ENCODE results near the gene PPP1R14C.

PPP1R14C gene

DNA sequence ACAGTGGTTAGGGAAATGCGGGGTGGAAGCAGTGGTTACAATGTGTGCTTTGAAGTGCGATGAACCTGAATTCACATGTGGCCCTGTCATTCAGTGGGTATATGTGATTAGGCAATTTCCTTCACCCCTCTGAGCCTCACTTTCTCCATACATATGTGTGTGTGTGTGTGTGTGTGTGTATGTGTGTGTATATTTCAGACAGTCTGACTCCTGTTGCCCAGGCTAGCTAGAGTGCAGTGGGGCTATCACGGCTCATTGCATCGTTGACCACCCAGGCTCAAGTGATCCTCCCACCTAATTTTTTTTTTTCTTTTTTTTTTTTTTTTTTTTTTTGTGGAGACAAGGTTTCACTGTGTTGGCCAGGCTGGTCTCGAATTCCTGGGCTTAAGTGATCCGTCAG, 6.3 kb downstream of the PPP1R14C start:
- H3K36me3 ChIP-seq (ENCODE audit: control insufficient read depth, insufficient read depth, low read length), result no peaks in the 10 kb centered on the region
- H3K27ac ChIP-seq (ENCODE audit: insufficient read depth, low read length, poor library complexity, severe bottlenecking), result no peak overlapping the region
- DNase-seq, result no peak
- H3K9me3 ChIP-seq (ENCODE audit: control insufficient read depth, low read length), result no peaks in the 10 kb centered on the region
- H3K27me3 ChIP-seq (replicated peaks; ENCODE audit: control insufficient read depth, insufficient read depth, low read length, poor library complexity, severe bottlenecking), result peaks cover 2% of the 10 kb centered on the region
- no peaks in the 10 kb centered on the region for H3K4me1 ChIP-seq (ENCODE audit: control insufficient read depth, insufficient read depth, low read length, poor library complexity, severe bottlenecking)
- no peak overlapping the region for H3K4me3 ChIP-seq (ENCODE audit: insufficient read depth, low read depth, low read length, poor library complexity, severe bottlenecking)

- no peak overlapping the region for H3K27ac ChIP-seq (ENCODE audit: insufficient read depth, low read length, poor library complexity, severe bottlenecking)
- H3K27me3 ChIP-seq (replicated peaks; ENCODE audit: control insufficient read depth, insufficient read depth, low read length, poor library complexity, severe bottlenecking), result peaks cover 4% of the 10 kb centered on the region
- no peaks in the 10 kb centered on the region for H3K9me3 ChIP-seq (ENCODE audit: control insufficient read depth, low read length)
- H3K36me3 ChIP-seq (ENCODE audit: control insufficient read depth, insufficient read depth, low read length), result no peaks in the 10 kb centered on the region
- H3K4me1 ChIP-seq (ENCODE audit: control insufficient read depth, insufficient read depth, low read length, poor library complexity, severe bottlenecking), result no peaks in the 10 kb centered on the region
- DNase-seq, result no peak
- no peak overlapping the region for H3K4me3 ChIP-seq (ENCODE audit: insufficient read depth, low read depth, low read length, poor library complexity, severe bottlenecking)
Observed at GRCh38 chr6:150150458-150150820, 7.6 kb downstream of the PPP1R14C start.

DNA sequence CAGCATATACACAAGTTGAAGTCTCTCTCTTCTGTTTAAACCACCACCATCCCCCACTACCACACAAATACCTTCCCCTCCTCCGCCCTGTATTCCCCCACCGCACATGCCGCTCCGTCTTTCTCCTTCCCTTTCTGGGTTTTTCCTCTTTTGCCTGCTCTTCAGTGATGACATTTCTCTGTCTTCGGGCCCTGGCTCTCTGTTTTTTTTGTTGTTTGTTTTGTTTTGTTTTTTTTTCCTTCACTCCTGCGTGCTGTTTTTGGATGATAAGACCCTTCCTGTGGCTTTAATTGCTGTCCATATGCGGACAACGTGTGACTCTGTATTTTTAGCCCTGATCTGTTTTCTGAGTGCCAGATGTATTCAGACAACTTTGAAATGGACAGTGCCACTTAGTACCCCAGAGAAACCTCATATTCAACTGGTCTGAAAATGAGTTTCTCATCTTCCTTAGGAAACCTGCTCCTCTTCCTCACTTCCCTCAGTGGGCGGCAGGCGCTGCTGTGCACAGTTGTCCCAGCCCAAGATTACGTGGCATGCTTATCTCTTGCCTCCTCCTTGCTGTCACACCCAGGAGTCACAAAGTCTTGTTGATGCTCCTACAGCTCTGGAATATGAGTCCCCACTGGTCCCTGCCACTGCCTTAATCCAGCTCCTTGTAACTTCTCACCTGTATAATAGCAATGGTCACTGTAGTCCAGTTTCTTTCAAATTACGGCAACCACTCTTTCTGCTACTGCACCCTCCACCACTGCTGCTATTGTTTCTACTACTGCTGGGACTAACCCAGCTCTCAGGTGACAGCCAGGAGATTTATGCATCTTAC, 8.2 kb downstream of the PPP1R14C start:
- Histone ChIP-seq H3K4me1 (ENCODE audit: control insufficient read depth, insufficient read depth, low read length, poor library complexity, severe bottlenecking) (no peaks in the 10 kb centered on the region), H3K27ac (ENCODE audit: insufficient read depth, low read length, poor library complexity, severe bottlenecking) (no peak overlapping the region), H3K27me3 (replicated peaks; ENCODE audit: control insufficient read depth, insufficient read depth, low read length, poor library complexity, severe bottlenecking) (peaks cover 4% of the 10 kb centered on the region), H3K36me3 (ENCODE audit: control insufficient read depth, insufficient read depth, low read length) (no peaks in the 10 kb centered on the region), H3K4me3 (ENCODE audit: insufficient read depth, low read depth, low read length, poor library complexity, severe bottlenecking) (no peak overlapping the region), H3K9me3 (ENCODE audit: control insufficient read depth, low read length) (no peaks in the 10 kb centered on the region)
- no peak for DNase-seq

GRCh38 chr6:150152891-150153876, 10.3 kb downstream of the PPP1R14C start:
- Histone ChIP-seq H3K36me3 (ENCODE audit: control insufficient read depth, insufficient read depth, low read length) (no peaks in the 10 kb centered on the region), H3K4me3 (ENCODE audit: insufficient read depth, low read depth, low read length, poor library complexity, severe bottlenecking) (no peak overlapping the region), H3K9me3 (ENCODE audit: control insufficient read depth, low read length) (no peaks in the 10 kb centered on the region), H3K27me3 (replicated peaks; ENCODE audit: control insufficient read depth, insufficient read depth, low read length, poor library complexity, severe bottlenecking) (peaks cover 4% of the 10 kb centered on the region), H3K4me1 (ENCODE audit: control insufficient read depth, insufficient read depth, low read length, poor library complexity, severe bottlenecking) (no peaks in the 10 kb centered on the region), H3K27ac (ENCODE audit: insufficient read depth, low read length, poor library complexity, severe bottlenecking) (no peak overlapping the region)
- DNase-seq, result no peak

DNA sequence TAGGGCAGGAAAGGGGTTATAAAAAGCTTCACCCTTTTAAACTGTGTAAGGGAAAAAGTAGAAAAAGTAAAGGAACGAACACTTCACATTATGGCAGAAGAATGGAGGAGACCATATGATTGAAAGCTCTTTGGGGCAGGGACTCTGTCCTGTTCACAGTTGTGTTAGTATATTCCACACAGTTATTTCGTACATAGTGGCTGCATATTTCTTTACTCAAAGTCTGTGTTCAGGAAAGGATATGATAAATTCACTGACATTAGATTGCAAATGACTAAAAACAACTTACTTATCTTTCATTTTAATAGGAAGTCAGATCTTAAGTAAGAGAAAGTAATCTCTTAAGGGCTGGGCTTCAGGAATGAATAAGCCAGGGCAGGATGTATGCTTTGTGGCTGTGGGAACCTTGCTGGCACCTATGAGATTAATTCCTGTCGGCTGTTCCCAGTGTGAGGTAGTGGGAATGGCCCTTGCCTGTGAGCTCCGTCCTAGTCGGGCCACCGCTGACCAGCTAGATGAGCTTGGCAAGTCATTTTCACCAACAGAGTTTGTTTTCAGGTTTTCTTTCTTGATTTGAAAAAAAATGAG, 11.2 kb downstream of the PPP1R14C start:
- H3K4me3 ChIP-seq (ENCODE audit: insufficient read depth, low read depth, low read length, poor library complexity, severe bottlenecking), result no peak overlapping the region
- no peak overlapping the region for H3K27ac ChIP-seq (ENCODE audit: insufficient read depth, low read length, poor library complexity, severe bottlenecking)
- peaks cover 4% of the 10 kb centered on the region for H3K27me3 ChIP-seq (replicated peaks; ENCODE audit: control insufficient read depth, insufficient read depth, low read length, poor library complexity, severe bottlenecking)
- no peak for DNase-seq
- H3K4me1 ChIP-seq (ENCODE audit: control insufficient read depth, insufficient read depth, low read length, poor library complexity, severe bottlenecking), result no peaks in the 10 kb centered on the region
- no peaks in the 10 kb centered on the region for H3K9me3 ChIP-seq (ENCODE audit: control insufficient read depth, low read length)
- no peaks in the 10 kb centered on the region for H3K36me3 ChIP-seq (ENCODE audit: control insufficient read depth, insufficient read depth, low read length)

DNA sequence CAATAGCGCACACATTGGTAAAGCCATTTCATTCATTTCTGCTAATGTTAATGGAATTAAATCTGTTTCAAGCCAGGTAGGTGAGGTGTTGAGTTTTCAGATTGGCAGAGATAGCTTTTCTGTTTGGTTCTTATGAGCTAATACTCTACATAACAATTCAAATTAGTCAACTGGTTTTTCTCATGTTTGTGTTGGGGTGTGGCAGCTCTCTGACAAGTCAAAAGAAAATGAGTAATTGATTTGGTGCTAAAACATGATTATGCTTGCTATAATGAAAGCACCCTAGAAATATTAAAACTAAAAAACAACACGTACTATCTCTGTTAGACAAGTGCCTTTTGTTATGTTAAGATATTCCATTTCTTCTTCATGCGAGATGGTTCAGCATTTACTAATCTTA, 13.6 kb downstream of the PPP1R14C start:
- no peaks in the 10 kb centered on the region for H3K4me1 ChIP-seq (ENCODE audit: control insufficient read depth, insufficient read depth, low read length, poor library complexity, severe bottlenecking)
- H3K4me3 ChIP-seq (ENCODE audit: insufficient read depth, low read depth, low read length, poor library complexity, severe bottlenecking), result no peak overlapping the region
- DNase-seq, result no peak

GRCh38 chr6:150157081-150157480, 14.2 kb downstream of the PPP1R14C start:
- no peak for DNase-seq
- Histone ChIP-seq H3K36me3 (ENCODE audit: control insufficient read depth, insufficient read depth, low read length) (no peaks in the 10 kb centered on the region), H3K4me3 (ENCODE audit: insufficient read depth, low read depth, low read length, poor library complexity, severe bottlenecking) (no peak overlapping the region), H3K27ac (ENCODE audit: insufficient read depth, low read length, poor library complexity, severe bottlenecking) (no peak overlapping the region), H3K4me1 (ENCODE audit: control insufficient read depth, insufficient read depth, low read length, poor library complexity, severe bottlenecking) (no peaks in the 10 kb centered on the region), H3K27me3 (replicated peaks; ENCODE audit: control insufficient read depth, insufficient read depth, low read length, poor library complexity, severe bottlenecking) (peaks cover 4% of the 10 kb centered on the region), H3K9me3 (ENCODE audit: control insufficient read depth, low read length) (no peaks in the 10 kb centered on the region)

More for the DNA sequence above, 13.6 kb downstream of the PPP1R14C start:
- Histone ChIP-seq H3K9me3 (ENCODE audit: control insufficient read depth, low read length) (no peaks in the 10 kb centered on the region), H3K36me3 (ENCODE audit: control insufficient read depth, insufficient read depth, low read length) (no peaks in the 10 kb centered on the region), H3K27ac (ENCODE audit: insufficient read depth, low read length, poor library complexity, severe bottlenecking) (no peak overlapping the region), H3K27me3 (replicated peaks; ENCODE audit: control insufficient read depth, insufficient read depth, low read length, poor library complexity, severe bottlenecking) (peaks cover 4% of the 10 kb centered on the region)

DNA sequence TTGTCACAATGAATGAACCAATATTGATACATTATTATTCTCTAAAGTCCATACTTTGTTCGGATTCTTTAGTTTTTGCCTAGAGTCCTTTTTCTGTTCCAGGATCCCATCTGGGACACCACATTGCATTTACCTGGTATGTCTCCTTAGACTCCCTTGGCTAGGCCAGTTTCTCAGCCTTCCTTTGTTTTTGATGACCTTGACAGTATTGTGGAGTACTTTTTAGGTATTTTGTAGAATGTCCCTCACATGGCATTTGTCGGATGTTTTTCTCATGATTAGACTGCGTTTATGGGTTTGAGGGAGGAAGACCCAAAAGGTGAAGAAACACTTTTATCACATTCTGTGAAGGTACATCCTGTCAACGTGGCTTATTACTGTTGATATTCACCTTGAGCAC, 16.9 kb downstream of the PPP1R14C start:
- DNase-seq, result no peak
- Histone ChIP-seq H3K4me1 (ENCODE audit: control insufficient read depth, insufficient read depth, low read length, poor library complexity, severe bottlenecking) (no peaks in the 10 kb centered on the region), H3K9me3 (ENCODE audit: control insufficient read depth, low read length) (no peaks in the 10 kb centered on the region), H3K27me3 (replicated peaks; ENCODE audit: control insufficient read depth, insufficient read depth, low read length, poor library complexity, severe bottlenecking) (no peaks in the 10 kb centered on the region), H3K36me3 (ENCODE audit: control insufficient read depth, insufficient read depth, low read length) (no peaks in the 10 kb centered on the region), H3K4me3 (ENCODE audit: insufficient read depth, low read depth, low read length, poor library complexity, severe bottlenecking) (no peak overlapping the region), H3K27ac (ENCODE audit: insufficient read depth, low read length, poor library complexity, severe bottlenecking) (no peak overlapping the region)

GRCh38 chr6:150163970-150164369, 21.1 kb downstream of the PPP1R14C start:
- H3K36me3 ChIP-seq (ENCODE audit: control insufficient read depth, insufficient read depth, low read length), result no peaks in the 10 kb centered on the region
- H3K4me3 ChIP-seq (ENCODE audit: insufficient read depth, low read depth, low read length, poor library complexity, severe bottlenecking), result no peak overlapping the region
- no peaks in the 10 kb centered on the region for H3K27me3 ChIP-seq (replicated peaks; ENCODE audit: control insufficient read depth, insufficient read depth, low read length, poor library complexity, severe bottlenecking)
- no peak for DNase-seq
- H3K27ac ChIP-seq (ENCODE audit: insufficient read depth, low read length, poor library complexity, severe bottlenecking), result no peak overlapping the region
- no peaks in the 10 kb centered on the region for H3K4me1 ChIP-seq (ENCODE audit: control insufficient read depth, insufficient read depth, low read length, poor library complexity, severe bottlenecking)
- H3K9me3 ChIP-seq (ENCODE audit: control insufficient read depth, low read length), result no peaks in the 10 kb centered on the region

Measured in effector memory CD4-positive, alpha-beta T cell (primary cell).